Spinal cord (tissue), 10 donors: ENCODE measurements around the gene SERPINB10. TPM values are rescaled to one million over a fixed set of nuclear protein-coding genes. Genes with fewer than 3 reads are reported as not detected.

Experiments
- DNase-seq, 6 donors: peaks; one replicate each; pipeline versions ENCODE4 v3.0.0 to v3.0.0-alpha.2; 2013 to 2015; ENCODE audit warnings: low spot score in 6 of 6, low read depth in 4 of 6
- H3K27ac ChIP-seq: one replicate; pipeline ENCODE4 v1.5.1; 2013; ENCODE audit warnings: low read depth, low read length, control low read depth
- H3K27me3 ChIP-seq: one replicate; pipeline ENCODE4 v1.6.1; 2013; ENCODE audit warnings: low read length; ENCODE audit not compliant: control insufficient read depth, insufficient read depth
- H3K36me3 ChIP-seq: one replicate; pipeline ENCODE4 v1.6.1; 2013; ENCODE audit warnings: low read length; ENCODE audit not compliant: control insufficient read depth, insufficient read depth
- H3K4me1 ChIP-seq: one replicate; pipeline ENCODE4 v1.6.1; 2013; ENCODE audit warnings: low read length; ENCODE audit not compliant: control insufficient read depth, insufficient read depth
- H3K4me3 ChIP-seq: one replicate; pipeline ENCODE4 v1.5.1; 2013; ENCODE audit warnings: low read depth, low read length, control low read depth
- H3K9me3 ChIP-seq: one replicate; pipeline ENCODE4 v1.6.1; 2013; ENCODE audit warnings: low read length; ENCODE audit not compliant: control insufficient read depth, insufficient read depth
- WGBS: methylation state at CpG from one replicate; pipeline ENCODE4 v1.1.5; 2013; ENCODE audit warnings: missing lambda C conversion rate; ENCODE audit not compliant: insufficient coverage; 5-methylcytosine and 5-hydroxymethylcytosine counted together
- polyA plus RNA-seq, 2 donors: library from polyadenylated mRNA; unstranded; fragments of 120-200 nt; gene quantifications; one replicate each; pipeline ENCODE4 v1.2.1, GENCODE V29; 2013; ENCODE audit not compliant: insufficient read length in 2 of 2
- total RNA-seq, 2 donors: library from RNA; depleted of rRNA in 1 of 2; stranded (reverse); fragments of 120-200 nt in 1 of 2; fragments of >200 nt in 1 of 2; gene quantifications; one replicate each; pipeline versions ENCODE4 v1.2.3 to v1.2.4, GENCODE V29; 2013 to 2014
- donor health status: healthy.

SERPINB10 gene
- total and polyA plus RNA-seq, 4 donors = 0.17 to 3.7 (median 0.33) TPM; not detected in 1

DNA sequence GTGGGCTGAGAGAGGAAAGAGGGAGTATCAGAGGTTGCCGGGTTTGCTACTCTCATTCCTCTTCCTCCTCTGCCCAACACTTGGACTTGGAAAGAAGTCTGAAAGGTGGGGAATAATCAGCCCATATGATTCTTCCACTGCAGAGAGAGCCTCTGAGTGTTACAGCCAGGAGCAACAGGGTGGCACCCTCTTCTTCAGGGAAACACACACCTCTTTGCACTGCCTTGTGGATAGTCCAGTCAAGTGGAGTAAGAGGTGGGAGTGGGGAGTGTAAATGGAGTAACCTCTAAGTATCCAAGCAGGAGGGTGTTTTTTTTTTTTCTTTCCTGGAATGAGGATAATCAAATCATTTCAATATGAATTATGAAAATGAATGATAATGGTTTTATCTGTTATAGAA is 53.1 kb downstream of the SERPINB10 start:
- no peak for DNase-seq
- no CpG with 5 or more reads among the region's 1 CpG for WGBS
- Histone ChIP-seq H3K27me3 (no peaks in the 10 kb centered on the region), H3K9me3 (no peaks in the 10 kb centered on the region), H3K27ac (no peak overlapping the region), H3K4me1 (no peaks in the 10 kb centered on the region), H3K36me3 (no peaks in the 10 kb centered on the region), H3K4me3 (no peak overlapping the region)

DNA sequence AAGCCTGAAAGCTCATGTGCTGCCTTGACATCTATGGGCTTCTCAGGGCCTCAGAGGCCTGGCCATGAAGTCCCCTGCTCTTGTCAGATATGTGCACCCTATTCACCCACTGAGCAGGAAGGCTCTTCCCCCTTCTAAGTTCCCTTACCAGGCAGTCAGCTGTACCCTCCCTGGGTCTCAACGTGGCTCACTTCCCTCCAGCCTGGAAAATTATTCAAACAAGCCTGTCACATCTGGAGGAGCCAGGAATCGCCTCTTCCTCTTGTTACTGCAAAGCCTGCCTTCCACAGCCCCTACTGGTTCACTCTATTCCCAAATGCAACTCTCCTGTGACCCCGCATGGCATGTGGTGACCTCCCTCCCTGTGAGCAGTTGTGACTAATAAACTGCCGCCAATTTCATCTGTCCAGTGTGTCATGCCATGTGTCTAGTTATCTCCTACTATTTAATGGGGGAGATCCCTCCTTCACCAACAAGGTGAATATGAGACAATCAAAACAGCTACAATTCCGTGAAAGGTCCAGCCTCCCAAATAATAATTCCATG is 53.8 kb downstream of the SERPINB10 start:
- WGBS = 31% methylated on average over 2 of the region's 5 CpGs
- no peak overlapping the region for H3K4me3 ChIP-seq

DNA sequence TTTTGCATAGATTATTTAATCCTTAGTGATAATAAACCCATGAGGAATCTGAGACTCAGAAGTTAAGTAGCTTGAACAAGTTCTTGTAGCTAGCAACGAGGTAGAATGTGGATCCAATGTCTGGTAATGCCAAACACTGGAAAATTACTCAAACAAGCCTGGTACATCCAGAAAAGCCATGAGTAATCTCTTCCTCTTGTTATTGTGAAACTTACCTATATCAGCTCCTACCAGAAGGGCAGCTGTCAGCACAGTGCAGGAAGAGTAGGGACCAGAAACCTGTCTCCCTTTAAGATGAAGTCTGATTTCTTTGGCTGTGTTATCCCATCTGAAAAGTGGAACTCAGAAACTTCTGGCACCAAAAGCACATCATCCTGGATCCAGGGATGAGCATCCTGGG is 54.4 kb downstream of the SERPINB10 start:
- no peaks in the 10 kb centered on the region for H3K27me3 ChIP-seq
- no peaks in the 10 kb centered on the region for H3K4me1 ChIP-seq
- no peak for DNase-seq
- H3K36me3 ChIP-seq = no peaks in the 10 kb centered on the region
- no peak overlapping the region for H3K27ac ChIP-seq
- no peaks in the 10 kb centered on the region for H3K9me3 ChIP-seq
- no CpG with 5 or more reads among the region's 1 CpG for WGBS
- H3K4me3 ChIP-seq = no peak overlapping the region

More for the DNA sequence above, 53.8 kb downstream of the SERPINB10 start:
- H3K4me1 ChIP-seq = no peaks in the 10 kb centered on the region
- no peaks in the 10 kb centered on the region for H3K27me3 ChIP-seq
- no peak for DNase-seq
- no peaks in the 10 kb centered on the region for H3K36me3 ChIP-seq
- H3K9me3 ChIP-seq = no peaks in the 10 kb centered on the region
- no peak overlapping the region for H3K27ac ChIP-seq

DNA sequence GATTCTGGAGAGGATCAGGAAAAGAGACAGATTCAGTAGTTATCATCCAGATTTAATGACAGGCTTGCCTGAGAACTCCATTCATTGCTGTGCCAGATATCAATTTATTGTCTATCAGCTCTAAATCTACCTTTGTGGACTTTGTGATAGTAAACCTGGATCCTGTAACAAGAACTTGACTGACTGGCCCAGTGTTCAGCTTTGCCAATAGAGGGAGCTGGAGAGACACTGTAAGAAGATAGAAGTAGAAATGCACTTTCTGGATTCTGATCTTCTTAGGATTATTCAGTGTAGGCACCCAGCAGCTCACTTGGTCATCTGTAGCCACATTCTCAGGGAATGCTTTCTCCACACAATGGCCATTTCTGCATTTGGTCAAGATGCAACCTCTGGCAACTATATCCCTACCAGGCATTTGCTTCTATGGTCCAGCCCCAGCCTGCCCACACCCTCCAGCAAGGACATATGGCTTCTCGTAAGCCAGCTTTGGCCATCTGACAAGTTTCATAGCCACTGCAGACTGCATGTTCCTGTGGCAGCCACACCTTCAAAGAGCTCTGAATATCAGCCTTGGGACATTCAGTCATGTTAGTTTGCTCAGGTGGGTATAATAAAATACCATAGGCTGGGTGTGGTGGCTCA is 56.0 kb downstream of the SERPINB10 start:
- no peaks in the 10 kb centered on the region for H3K4me1 ChIP-seq
- no peaks in the 10 kb centered on the region for H3K36me3 ChIP-seq
- H3K27ac ChIP-seq = no peak overlapping the region
- peak in 2 of 6 donors; percentile 32 to 41 for DNase-seq
- no peaks in the 10 kb centered on the region for H3K9me3 ChIP-seq
- H3K4me3 ChIP-seq = no peak overlapping the region
- no peaks in the 10 kb centered on the region for H3K27me3 ChIP-seq
- no CpG with 5 or more reads among the region's 1 CpG for WGBS

DNA sequence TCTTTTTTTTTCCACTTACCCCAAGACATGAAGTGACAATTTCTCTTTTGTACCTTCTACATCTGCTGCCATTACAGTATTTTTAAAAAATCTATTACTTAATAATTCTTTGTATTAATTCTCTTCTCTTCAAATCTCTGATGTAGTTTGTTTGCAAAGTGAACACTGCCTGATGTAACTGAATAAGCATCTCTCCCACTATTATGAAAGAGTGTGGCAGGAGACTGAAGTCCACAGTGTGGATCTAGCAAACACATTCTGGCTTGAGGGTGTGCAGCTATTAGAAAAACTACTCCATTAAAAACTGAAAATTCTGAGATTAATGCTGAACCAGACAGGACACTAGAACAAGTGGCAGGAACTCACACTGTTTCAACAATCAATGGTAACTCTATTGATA is 57.1 kb downstream of the SERPINB10 start:
- H3K4me3 ChIP-seq = no peak overlapping the region
- no peak for DNase-seq
- H3K4me1 ChIP-seq = no peaks in the 10 kb centered on the region

DNA sequence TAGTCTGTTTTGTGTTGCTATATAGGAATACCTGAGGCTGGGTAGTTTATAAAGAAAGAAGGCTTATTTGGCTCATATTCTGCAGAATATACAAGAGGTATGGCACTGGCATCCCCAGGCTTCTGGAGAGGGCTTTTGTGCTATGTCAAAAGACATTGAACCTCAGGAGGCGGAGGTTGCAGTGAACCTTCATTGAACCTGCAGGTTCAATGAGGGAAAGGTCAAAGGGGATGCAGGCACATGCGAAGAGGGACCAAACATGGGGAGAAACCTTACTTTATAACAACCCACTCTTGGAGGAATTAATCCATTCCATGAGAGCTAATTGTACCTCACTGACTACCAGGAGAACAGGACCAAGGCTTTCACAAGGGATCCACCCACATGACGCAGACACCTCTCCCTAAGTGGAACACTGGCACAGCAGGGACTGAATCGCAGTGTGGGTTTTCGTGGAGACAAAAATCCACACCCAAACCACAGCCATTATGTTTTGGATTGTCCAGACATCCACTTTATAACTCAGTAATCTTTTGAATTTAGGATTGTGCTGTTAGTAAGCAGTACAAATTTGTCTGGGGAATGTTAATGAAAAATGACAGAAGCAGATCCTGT is 58.1 kb downstream of the SERPINB10 start:
- 57% methylated on average over 1 of the region's 5 CpGs for WGBS
- Histone ChIP-seq H3K27me3 (no peaks in the 10 kb centered on the region), H3K9me3 (no peaks in the 10 kb centered on the region), H3K4me1 (peaks cover 1% of the 10 kb centered on the region), H3K27ac (no peak overlapping the region), H3K36me3 (no peaks in the 10 kb centered on the region), H3K4me3 (no peak overlapping the region)
- DNase-seq = no peak

More for the DNA sequence above, 57.1 kb downstream of the SERPINB10 start:
- Histone ChIP-seq H3K27ac (no peak overlapping the region), H3K27me3 (no peaks in the 10 kb centered on the region), H3K9me3 (no peaks in the 10 kb centered on the region), H3K36me3 (no peaks in the 10 kb centered on the region)

DNA sequence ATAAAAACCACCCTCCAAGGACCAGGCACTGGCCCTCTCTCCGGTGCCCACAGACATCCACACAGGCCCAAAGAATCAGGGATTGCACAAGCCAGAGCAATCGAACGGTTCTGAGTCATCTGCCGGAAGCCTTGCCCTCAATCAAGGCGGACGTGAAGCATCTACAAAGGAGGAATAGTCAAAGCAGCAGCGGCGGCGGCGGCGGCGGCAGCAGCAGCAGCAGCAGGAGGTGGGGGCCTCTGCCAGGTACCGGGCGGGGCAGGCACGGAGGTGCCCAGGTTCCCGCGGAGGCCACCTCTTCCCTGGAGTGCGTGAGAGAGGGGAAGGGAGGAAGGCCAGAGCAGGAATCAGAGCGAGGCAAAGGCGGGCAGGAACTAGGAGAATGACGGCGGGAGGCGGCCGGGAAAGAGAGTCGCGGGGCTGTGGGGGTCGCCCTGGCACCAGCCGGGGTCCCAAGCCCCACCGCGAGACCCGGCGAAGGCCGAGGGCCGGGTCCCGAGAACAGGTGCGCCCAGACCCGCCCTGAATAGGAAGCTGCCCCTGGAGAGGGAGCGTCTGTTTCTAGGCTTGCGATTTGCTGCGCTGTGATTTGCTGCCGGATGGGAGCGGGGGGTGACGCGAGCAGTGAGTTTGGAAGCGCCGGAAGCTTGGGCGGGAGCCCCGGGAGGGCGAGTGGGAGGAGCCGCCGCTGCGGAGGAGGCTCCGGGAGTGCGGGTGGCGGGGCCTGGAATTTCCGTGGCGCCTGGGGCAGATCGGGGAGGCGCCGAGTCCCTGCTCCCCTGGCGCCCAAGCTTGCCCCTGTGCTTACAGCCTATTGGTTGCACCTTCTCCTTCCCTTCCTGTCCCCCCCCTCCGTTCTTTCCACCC is 62.4 kb downstream of the SERPINB10 start, which contains the start of gene SERPINB8:
TSS of gene SERPINB8 (plus strand) at position 140 of the 867 bp plus-strand sequence. CDS start 8,228 bp downstream, outside the sequence.
- no peaks in the 10 kb centered on the region for H3K9me3 ChIP-seq
- H3K4me3 ChIP-seq = peak within 1 kb of the TSS; percentile 82
- H3K4me1 ChIP-seq = peaks cover 9% of the 10 kb centered on the region
- H3K36me3 ChIP-seq = no peaks in the 10 kb centered on the region
- WGBS = under 1% methylated on average over 61 of the region's 62 CpGs
- H3K27ac ChIP-seq = peak within 1 kb of the TSS; percentile 95
- H3K27me3 ChIP-seq = no peaks in the 10 kb centered on the region
- DNase-seq = peak; percentile 76 to 99 (median 88)

DNA sequence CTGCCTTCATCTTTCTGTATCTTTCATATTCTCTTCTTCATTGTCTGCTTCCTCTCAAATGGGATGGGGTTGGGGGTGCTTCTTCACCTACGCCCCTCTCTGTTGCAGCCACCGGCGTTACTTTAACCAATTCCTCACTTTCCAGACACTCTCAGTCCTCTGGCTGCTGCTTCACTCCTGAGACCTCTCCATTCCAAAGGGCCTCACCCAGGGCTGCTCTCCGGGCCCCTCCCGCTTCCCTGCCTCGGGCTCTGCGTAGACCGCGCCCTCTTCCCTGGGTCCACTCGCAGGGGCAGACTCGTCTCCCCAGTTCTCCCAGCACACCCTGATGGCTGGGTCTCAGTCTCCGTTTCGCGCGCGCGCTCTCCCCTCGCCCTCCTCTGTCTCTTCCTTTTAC is 63.0 kb downstream of the SERPINB10 start:
- WGBS = 6% methylated on average over 18 of the region's 18 CpGs
- no peaks in the 10 kb centered on the region for H3K36me3 ChIP-seq
- no peak for DNase-seq
- H3K27ac ChIP-seq = peak overlapping the region; percentile 95
- H3K4me3 ChIP-seq = peak overlapping the region; percentile 82
- no peaks in the 10 kb centered on the region for H3K9me3 ChIP-seq
- peaks cover 9% of the 10 kb centered on the region for H3K4me1 ChIP-seq
- H3K27me3 ChIP-seq = no peaks in the 10 kb centered on the region

DNA sequence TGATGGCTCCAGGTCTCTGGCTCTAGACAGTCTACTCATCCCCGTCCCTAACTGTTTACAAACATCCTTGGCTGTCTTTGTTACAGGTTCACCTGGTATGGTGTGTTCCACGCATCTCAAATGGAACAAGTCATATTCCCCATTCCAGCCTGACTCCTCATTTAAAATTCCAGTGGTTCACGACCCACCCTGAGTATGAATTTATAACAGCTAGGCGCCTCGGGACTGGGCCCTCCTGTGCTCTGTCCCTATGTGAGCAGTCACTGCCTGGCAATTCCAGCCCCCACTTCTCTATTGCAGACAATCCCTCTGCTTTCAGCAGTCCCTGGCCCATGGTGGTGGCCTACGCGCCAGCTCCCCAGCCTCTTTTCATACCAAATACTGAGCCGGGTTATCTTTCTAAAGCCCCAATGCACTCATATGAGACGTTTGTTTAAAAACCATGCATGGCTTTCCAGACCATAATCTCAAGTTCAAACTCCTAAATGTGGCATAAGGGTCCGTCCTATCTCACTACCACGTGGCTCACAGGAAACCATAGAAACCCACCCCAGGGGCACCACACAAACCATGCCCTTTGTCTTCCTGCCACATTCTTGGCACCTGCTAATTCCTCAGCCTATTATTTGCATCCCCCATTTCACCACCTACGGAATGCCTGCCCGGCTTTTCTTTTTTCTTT is 63.7 kb downstream of the SERPINB10 start:
- peaks cover 9% of the 10 kb centered on the region for H3K4me1 ChIP-seq
- H3K27me3 ChIP-seq = no peaks in the 10 kb centered on the region
- peak in 2 of 6 donors; percentile 31 to 68 for DNase-seq
- H3K36me3 ChIP-seq = no peaks in the 10 kb centered on the region
- peak overlapping the region; percentile 95 for H3K27ac ChIP-seq
- WGBS = 54% methylated on average over 11 of the region's 13 CpGs
- H3K4me3 ChIP-seq = peak overlapping the region; percentile 82
- H3K9me3 ChIP-seq = no peaks in the 10 kb centered on the region
